ENCODE results near the gene DSP. TPM values are rescaled to one million over a fixed set of nuclear protein-coding genes. Genes with fewer than 3 reads are reported as not detected.

DSP gene
- total and polyA plus RNA-seq, 7 donors = 4.2 to 61.3 (median 5.0) TPM

DNA sequence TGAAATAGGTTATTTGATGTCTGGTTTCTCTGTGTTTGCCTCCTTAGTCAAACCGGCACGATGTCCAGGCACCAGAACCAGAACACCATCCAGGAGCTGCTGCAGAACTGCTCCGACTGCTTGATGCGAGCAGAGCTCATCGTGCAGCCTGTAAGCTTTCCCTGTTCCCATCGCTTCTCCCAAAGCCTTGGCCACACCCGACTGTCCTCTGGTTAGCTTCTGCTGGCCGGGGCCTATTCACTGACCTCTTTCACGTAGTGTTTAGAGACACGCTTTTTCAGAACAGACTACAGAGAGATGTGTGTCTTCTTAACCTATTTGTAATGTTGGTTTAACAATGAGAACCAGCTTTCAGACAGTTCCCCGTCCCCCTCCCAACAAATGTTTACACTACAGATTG lies 14.2 kb downstream of the DSP start:
- no peak overlapping the region for H3K27ac ChIP-seq
- H3K4me3 ChIP-seq = no peak overlapping the region
- no peaks in the 10 kb centered on the region for H3K9me3 ChIP-seq
- no peaks in the 10 kb centered on the region for H3K27me3 ChIP-seq
- no peaks in the 10 kb centered on the region for H3K4me1 ChIP-seq
- intact Hi-C loops (cut with DNase I) = no loop called here
- TF ChIP-seq POLR2A (IDR thresholded peaks at IDR 0.05) (no peak), EP300 (IDR thresholded peaks at IDR 0.05) (no peak), POLR2AphosphoS5 (IDR thresholded peaks at IDR 0.05) (no peak)
- TF ChIP-seq, protein P1, sequence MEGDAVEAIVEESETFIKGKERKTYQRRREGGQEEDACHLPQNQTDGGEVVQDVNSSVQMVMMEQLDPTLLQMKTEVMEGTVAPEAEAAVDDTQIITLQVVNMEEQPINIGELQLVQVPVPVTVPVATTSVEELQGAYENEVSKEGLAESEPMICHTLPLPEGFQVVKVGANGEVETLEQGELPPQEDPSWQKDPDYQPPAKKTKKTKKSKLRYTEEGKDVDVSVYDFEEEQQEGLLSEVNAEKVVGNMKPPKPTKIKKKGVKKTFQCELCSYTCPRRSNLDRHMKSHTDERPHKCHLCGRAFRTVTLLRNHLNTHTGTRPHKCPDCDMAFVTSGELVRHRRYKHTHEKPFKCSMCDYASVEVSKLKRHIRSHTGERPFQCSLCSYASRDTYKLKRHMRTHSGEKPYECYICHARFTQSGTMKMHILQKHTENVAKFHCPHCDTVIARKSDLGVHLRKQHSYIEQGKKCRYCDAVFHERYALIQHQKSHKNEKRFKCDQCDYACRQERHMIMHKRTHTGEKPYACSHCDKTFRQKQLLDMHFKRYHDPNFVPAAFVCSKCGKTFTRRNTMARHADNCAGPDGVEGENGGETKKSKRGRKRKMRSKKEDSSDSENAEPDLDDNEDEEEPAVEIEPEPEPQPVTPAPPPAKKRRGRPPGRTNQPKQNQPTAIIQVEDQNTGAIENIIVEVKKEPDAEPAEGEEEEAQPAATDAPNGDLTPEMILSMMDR (IDR thresholded peaks at IDR 0.05) = no peak
- H3K36me3 ChIP-seq = no peaks in the 10 kb centered on the region
- DNase-seq = no peak
- 87% methylated on average over 11 of the region's 11 CpGs for WGBS, 2 donors

DNA sequence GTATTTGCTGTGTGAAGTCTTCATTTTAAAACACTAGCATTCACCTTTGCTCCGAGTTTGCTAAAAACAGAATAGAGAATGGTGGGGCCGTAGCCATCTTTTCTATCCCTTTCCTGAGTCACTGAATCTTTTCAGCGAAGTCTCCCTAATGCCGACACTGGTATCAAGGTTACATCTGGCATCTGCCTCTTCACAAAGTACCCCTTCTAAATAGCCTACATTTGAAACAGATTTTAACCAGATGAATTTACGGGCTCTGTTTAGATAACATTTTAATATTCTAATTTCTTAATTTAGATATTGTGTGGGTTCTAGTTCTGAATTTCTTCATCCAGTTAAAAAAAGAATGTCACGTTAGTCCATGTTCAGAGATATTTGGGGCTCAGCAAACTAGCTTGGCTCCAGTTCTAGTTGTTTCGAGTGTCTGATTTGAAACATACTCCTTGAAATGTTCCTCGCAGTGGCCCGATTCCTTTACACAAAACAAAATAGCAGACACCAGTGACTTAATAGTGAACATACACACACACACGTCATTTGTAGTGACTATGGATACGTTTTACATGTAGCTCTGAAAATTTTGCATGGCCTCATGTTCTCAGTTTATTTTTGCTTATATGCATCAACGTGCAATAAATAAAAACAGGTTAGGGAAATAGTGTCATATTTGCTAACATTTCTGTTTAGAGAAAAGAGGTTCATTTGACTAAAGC lies 15.1 kb downstream of the DSP start:
- Histone ChIP-seq H3K27ac (no peak overlapping the region), H3K36me3 (no peaks in the 10 kb centered on the region), H3K9me3 (no peaks in the 10 kb centered on the region), H3K4me3 (no peak overlapping the region), H3K27me3 (peaks cover 0 to 6% (median 0%) of the 10 kb centered on the region in 3 donors), H3K4me1 (no peaks in the 10 kb centered on the region)
- no peak for TF ChIP-seq EP300 (IDR thresholded peaks at IDR 0.05)
- TF ChIP-seq POLR2AphosphoS5 (IDR thresholded peaks at IDR 0.05) = no peak
- no peak for TF ChIP-seq POLR2A (IDR thresholded peaks at IDR 0.05)
- TF ChIP-seq, protein P1 (IDR thresholded peaks at IDR 0.05) = no peak
- DNase-seq = no peak
- intact Hi-C loops (cut with DNase I) = no loop called here
- WGBS, 2 donors = 93 to 94% methylated on average over 12 of the region's 12 CpGs

DNA sequence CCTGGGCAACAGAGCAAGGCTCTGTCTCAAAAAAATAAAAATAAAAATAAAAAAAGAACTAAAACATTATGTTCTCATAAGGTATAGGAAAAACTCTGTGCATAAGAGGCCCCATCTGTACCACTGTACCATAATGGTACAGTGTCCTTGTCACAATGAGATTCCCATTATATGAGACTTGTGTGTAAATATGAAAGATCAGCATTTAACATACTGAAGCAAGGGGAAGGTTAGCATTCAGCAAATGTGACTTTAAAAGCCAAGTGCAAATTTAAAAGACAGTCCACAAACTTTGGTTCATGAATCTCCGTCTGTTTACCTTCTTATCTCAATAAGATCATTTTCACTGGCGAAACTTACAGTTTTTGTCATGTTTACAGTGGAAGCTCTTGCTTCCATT lies 16.2 kb downstream of the DSP start:
- 81 to 95% methylated on average over 2 of the region's 2 CpGs for WGBS, 2 donors
- intact Hi-C loops (cut with DNase I) = no loop called here
- H3K9me3 ChIP-seq = no peaks in the 10 kb centered on the region
- no peak overlapping the region for H3K4me3 ChIP-seq
- no peaks in the 10 kb centered on the region for H3K4me1 ChIP-seq
- H3K27ac ChIP-seq = no peak overlapping the region
- no peak for DNase-seq
- no peaks in the 10 kb centered on the region for H3K36me3 ChIP-seq
- peaks cover 0 to 16% (median 0%) of the 10 kb centered on the region in 3 donors for H3K27me3 ChIP-seq
- TF ChIP-seq POLR2AphosphoS5 (IDR thresholded peaks at IDR 0.05) (no peak), EP300 (IDR thresholded peaks at IDR 0.05) (no peak), POLR2A (IDR thresholded peaks at IDR 0.05) (no peak)
- TF ChIP-seq, protein P1 (IDR thresholded peaks at IDR 0.05) = no peak

DNA sequence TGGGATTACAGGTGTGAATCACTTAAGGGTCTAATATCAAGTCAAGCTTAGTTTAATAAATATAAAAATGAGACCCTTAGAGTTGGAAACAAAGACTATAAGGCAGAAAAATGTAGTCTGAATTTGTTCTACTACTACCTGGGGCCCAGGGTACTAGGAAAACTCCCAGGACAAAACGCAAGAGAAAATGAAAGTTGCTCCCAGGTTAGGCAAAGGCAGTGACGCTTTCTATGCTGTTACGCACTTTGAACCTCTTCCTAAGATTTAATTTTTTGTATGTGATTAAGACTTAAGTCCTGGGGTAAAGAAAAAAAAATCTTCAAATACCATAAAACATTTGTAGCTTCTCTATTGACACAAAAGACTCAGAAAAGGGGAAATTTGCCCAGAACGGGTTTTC lies 17.3 kb downstream of the DSP start:
- no peaks in the 10 kb centered on the region for H3K36me3 ChIP-seq
- no peaks in the 10 kb centered on the region for H3K9me3 ChIP-seq
- TF ChIP-seq POLR2A (IDR thresholded peaks at IDR 0.05) (no peak), POLR2AphosphoS5 (IDR thresholded peaks at IDR 0.05) (no peak), EP300 (IDR thresholded peaks at IDR 0.05) (no peak)
- TF ChIP-seq, protein P1 (IDR thresholded peaks at IDR 0.05) = no peak
- no peaks in the 10 kb centered on the region for H3K4me1 ChIP-seq
- H3K4me3 ChIP-seq = no peak overlapping the region
- peaks cover 0 to 25% (median 0%) of the 10 kb centered on the region in 3 donors for H3K27me3 ChIP-seq
- 48 to 71% methylated on average over 4 of the region's 4 CpGs for WGBS, 2 donors
- DNase-seq = no peak
- intact Hi-C loops (cut with DNase I) = no loop called here
- no peak overlapping the region for H3K27ac ChIP-seq

DNA sequence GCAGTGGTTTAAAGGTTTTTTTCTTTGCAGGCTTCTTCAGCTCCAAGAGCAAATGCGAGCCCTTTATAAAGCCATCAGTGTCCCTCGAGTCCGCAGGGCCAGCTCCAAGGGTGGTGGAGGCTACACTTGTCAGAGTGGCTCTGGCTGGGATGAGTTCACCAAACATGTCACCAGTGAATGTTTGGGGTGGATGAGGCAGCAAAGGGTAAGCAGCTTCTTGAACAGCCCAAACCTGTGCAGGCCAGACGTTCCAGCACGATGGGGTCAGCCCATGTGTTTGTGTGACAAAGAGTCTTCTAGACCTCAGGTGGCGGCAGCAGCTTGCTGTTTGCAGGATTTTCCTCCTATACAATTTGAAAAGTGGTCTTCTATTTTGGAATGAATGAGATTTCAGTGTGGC lies 17.7 kb downstream of the DSP start:
- H3K36me3 ChIP-seq = no peaks in the 10 kb centered on the region
- H3K4me3 ChIP-seq = no peak overlapping the region
- no peak for TF ChIP-seq POLR2A (IDR thresholded peaks at IDR 0.05)
- no peak for TF ChIP-seq POLR2AphosphoS5 (IDR thresholded peaks at IDR 0.05)
- TF ChIP-seq EP300 (IDR thresholded peaks at IDR 0.05) = no peak
- TF ChIP-seq, protein P1 (IDR thresholded peaks at IDR 0.05) = no peak
- no peak for DNase-seq
- H3K9me3 ChIP-seq = no peaks in the 10 kb centered on the region
- WGBS, 2 donors = 66 to 78% methylated on average over 6 of the region's 6 CpGs
- no peaks in the 10 kb centered on the region for H3K4me1 ChIP-seq
- peaks cover 0 to 27% (median 0%) of the 10 kb centered on the region in 3 donors for H3K27me3 ChIP-seq
- intact Hi-C loops (cut with DNase I) = no loop called here
- H3K27ac ChIP-seq = no peak overlapping the region

Measured in sigmoid colon (tissue), 7 donors.